HG03103 (cell line): Measurements from ENCODE around the gene ZNF212.
"Not testable (repeated sequence)": the region's sequence is repeated elsewhere in the genome, so short reads cannot be mapped to it uniquely, and the experiment has no call there.

ENCODE experiments used
- ATAC-seq: cut with Tn5 transposase; IDR thresholded peaks from one replicate; pipeline ENCODE4 v1.9.1; 2021; ENCODE audit warnings: low read depth; ENCODE audit not compliant: unreplicated experiment

ZNF212 gene

DNA sequence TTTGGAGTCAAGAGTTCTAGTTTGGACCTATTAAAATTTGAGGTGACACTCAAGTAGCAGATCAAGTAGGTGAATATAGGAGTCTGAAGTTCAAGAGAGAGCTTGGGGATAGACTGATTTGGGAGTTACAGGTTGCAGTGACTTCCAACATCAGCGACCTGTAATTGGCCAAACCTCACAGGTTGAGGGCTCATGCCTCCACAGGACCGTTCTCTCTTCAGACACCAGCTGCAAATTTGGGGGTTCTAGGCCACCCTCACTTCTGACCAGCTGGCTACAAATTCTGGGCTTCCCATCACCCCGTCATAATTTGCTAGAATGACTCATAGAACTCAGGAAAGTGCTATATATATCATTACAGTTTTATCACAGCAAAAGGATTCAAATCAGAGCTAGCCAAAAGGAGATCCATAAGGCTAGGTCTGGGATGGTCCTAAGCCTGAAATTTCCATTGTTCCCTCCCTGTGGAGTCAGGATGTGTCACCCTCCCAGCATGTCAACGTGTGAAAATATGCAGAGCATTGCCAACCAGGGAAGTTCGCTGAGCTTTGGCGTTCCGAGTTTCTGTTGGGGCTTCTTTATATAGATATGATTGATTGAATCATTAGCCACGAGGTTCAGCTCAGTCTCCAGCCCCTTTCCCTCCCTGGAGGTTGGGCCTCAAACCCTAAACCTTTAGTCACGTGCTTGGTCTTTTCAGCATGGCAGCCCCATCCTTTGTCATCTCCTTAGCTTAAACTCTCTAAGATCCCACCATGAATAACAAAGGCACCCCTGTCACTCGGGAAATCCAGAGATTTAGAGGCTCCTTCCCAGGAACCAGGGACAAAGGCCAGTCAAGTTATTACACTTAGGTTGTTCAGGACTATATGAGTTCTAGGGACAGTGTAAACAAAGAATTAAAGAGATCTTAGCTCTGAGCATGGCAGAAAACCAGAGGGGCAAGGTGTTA lies 20.7 kb upstream of the ZNF212 start:
- ATAC-seq = no peak

- no peak for ATAC-seq
Observed at GRCh38 chr7:149220534-149220933, 18.9 kb upstream of the ZNF212 start.

DNA sequence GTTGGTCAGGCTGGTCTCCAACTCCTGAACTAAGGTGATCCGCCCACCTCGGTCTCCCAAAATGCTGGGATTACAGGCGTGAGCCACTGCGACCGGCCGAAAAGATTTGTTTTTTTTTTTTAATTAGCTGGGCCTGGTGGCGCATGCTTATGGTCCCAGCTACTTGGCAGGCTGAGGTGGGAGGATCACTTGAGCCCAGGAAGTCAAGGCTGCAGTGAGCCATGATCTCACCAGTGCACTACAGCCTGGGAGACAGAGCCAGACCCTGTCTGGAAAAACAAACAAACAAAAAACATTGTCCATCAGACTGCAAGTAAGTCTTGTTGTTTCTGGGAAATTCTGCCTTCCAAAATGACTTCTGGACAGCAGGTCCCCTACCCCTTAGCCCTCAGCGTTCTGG lies 16.3 kb upstream of the ZNF212 start:
- ATAC-seq = no peak

- no peak for ATAC-seq
Observed at GRCh38 chr7:149223761-149224160, 15.7 kb upstream of the ZNF212 start.

GRCh38 chr7:149224352-149224751 lies 15.1 kb upstream of the ZNF212 start:
- no peak for ATAC-seq

DNA sequence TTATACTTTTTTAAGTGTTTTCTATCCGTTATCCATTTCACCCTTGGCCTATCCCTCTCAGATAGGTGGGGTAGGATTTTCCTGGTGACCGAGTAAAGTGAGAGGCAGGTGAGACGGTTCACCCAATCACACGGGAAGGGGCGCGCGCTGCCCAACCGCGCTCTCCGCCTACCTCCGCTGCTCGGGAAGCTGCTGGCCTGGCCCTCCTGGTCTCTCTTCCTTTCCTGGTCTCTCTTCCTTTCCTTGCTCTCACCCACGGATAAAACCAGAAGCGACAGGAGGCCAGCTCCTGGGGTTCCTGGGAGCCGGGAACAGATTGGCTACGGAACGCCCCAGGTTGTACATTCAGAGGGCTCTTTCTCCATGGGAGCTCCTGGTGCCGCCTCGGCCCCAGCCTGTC lies 14.3 kb upstream of the ZNF212 start:
- no peak for ATAC-seq

DNA sequence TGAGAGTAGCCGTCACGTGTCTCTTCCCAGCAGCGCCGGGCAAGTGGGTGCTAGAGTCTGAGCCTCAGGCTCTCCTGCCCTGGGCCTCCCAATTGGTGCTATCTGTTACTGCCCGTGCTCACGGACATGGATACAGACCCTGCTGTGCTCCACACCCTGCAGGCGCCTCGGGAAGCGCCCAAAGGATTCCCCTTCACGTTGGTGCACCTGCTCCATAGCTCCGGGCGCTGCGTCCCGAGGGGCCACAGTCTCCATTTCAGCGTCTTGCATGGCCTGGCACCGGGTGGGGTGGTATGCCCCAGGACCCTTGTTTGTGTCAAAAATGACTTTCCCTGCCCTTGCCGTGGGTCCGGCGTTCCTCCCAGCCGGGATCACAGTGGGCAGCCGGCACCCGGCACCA lies 13.8 kb upstream of the ZNF212 start:
- no peak for ATAC-seq

GRCh38 chr7:149226366-149226765 lies 13.1 kb upstream of the ZNF212 start:
- ATAC-seq = not testable (repeated sequence)

DNA sequence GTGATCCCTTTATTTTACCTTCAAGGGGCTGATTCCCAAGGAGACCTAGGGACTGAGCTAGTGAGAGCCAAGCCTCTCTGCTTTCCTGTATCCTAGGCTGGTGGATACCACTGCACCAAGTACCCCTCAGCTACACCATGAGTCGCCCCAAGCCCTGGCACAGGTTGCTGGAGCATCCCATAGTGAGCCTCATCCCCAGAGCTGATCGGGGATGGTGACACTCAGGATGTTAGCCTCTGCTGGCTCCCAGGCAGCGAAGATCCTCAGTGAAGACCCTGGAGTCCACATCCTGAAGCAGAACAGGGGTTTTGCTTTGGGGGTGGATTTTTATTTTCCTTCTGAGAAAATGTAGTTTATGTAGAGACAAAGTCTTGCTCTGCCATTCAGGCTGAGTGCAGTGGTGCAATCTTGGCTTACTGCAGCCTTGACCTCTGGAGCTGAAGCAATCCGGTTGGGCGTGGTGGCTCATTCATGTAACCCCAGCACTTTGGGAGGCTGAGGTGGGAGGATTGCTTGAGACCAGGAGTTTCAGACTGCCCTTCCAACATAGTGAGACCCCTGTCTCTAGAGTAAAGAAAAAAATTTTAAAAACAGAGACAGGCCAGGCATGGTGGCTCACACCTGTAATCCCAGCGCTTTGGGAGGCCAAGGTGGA lies 12.5 kb upstream of the ZNF212 start:
- no peak for ATAC-seq

GRCh38 chr7:149228831-149229471 lies 10.5 kb upstream of the ZNF212 start:
- ATAC-seq = no peak

- ATAC-seq = no peak
Observed at GRCh38 chr7:149229526-149229925, 9.9 kb upstream of the ZNF212 start.

- ATAC-seq = no peak
Observed at GRCh38 chr7:149232362-149232761, 7.1 kb upstream of the ZNF212 start.

GRCh38 chr7:149233655-149234204 lies 5.7 kb upstream of the ZNF212 start:
- ATAC-seq = not testable (repeated sequence)

DNA sequence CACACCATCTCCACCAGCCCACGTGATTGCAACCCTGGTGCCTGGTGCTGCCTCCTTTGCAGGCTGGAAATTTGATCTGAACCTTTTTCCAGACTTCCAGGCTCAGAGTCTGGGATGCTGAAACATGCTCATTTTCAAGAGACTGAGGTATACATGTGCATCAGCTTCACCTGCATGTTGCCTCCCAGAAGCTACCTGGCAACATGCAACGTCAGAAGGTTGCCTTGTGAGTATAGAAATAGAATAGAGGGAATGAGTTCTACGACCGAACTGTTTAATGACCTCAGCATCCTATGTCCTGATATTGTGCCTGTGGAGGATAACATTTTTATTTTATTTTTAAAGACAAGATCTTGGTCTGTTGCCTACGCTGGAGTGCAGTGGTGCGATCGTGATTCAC lies 1.9 kb upstream of the ZNF212 start:
- ATAC-seq = no peak

GRCh38 chr7:149238051-149238450 lies 1.4 kb upstream of the ZNF212 start:
- ATAC-seq = no peak

GRCh38 chr7:149240637-149241036 lies 1.2 kb downstream of the ZNF212 start:
- no peak for ATAC-seq

DNA sequence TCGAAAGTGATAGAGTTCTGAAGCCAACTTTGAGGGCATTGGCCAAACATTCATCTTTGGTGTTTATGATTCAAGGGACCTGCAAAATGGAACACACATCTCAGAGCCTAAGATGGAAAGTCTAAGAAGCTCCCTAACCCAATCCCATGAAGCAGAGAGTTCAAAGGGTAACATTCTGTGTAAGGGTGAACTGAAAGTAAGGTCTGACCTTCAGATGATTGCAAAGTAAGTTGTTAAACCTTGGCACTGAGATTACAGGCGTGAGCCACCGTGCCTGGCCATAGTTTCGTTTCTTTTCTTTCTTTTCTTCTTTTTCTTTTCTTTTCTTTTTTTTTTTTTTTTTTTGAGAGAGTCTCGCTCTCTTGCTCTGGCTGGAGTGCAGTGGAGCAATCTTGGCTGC lies 2.2 kb downstream of the ZNF212 start:
- ATAC-seq = no peak

DNA sequence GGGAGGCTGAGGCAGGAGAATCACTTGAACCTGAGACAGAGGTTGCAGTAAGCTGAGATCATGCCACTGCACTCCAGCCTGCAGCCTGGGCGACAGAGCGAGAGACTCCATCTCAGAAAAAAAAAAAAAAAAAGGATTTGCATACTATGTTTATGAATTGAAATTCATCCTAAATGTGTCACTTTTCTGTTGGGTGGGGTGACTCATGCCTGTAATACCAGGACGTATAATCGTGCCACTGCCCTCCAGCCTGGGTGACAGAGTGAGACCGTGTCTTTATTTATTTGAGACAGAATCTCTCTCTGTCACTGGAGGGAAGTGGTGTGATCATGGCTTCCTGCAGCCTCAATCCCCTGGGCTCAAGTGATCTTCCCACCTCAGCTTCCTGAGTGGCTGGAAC lies 5.8 kb downstream of the ZNF212 start:
- ATAC-seq = no peak

- no peak for ATAC-seq
Observed at GRCh38 chr7:149245744-149246143, 6.3 kb downstream of the ZNF212 start.

DNA sequence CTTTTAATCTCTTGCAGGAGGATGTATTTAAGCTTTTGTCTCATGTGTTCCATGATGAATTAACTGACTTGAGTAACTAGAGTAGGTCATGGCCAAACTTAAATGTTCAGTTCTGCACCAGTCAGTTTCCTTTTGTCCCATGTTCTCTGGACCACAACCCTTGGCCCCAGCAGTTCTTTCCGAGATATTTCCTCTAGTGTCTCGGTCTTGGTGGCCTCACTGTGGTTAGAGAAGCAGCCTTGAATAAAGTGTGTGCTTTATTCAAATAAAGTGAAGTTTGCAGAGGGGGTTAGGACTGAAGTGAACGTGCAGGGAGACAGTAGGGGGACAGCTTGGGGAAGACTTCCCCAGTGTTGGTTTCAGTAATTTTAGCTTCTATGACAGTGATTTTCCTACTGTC lies 9.3 kb downstream of the ZNF212 start:
- no peak for ATAC-seq

DNA sequence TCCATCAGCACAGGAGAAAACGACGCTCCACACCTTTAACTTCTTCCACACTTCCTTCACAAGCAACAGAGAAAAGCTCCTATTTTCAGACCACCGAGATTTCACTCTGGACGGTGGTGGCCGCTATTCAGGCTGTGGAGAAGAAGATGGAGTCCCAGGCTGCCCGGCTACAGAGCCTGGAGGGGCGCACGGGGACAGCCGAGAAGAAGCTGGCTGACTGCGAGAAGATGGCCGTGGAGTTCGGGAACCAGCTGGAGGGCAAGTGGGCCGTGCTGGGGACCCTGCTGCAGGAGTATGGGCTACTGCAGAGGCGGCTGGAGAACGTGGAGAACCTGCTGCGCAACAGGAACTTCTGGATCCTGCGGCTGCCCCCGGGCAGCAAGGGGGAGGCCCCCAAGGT lies 10.7 kb downstream of the ZNF212 start:
- not testable (repeated sequence) for ATAC-seq
